ENCODE data around the gene TRIP4. TPM values are rescaled to one million over a fixed set of nuclear protein-coding genes. Genes with fewer than 3 reads are reported as not detected.
A peak's percentile ranks its signal among the peaks of the same experiment; 100 is the strongest.

The TRIP4 gene
- total RNA-seq (2021) (12.9 to 15.7 TPM (median 15.4 TPM) in 3 replicates), Bru-seq, nascent RNA (percentile 58 among the genes with signal in this experiment)
- long read RNA-seq, experiment 1, transcript TRIP4-201 (13 exons, 2,045 nt), result major isoform, 37 of 60 reads
- long read RNA-seq, experiment 1, partial matches to known transcripts, result 13 of 60 reads
- long read RNA-seq, experiment 1, other reads (novel, unspliced or antisense), result 10 of 60 reads
- long read RNA-seq, experiment 2, transcript TRIP4-201 (13 exons, 2,045 nt), result major isoform, 9 of 18 reads
- long read RNA-seq, experiment 2, partial matches to known transcripts, result 6 of 18 reads
- long read RNA-seq, experiment 2, other reads (novel, unspliced or antisense), result 3 of 18 reads
- long read RNA-seq, experiment 3, transcript TRIP4-201 (13 exons, 2,045 nt), result major isoform, 49 of 62 reads
- long read RNA-seq, experiment 3, partial matches to known transcripts, result 3 of 62 reads
- long read RNA-seq, experiment 3, other reads (novel, unspliced or antisense), result 10 of 62 reads

- peaks cover 37% of the 10 kb centered on the region for H3K27me3 Mint-ChIP-seq (ENCODE audit: low read depth)
- no peaks in the 10 kb centered on the region for H3K9me3 Mint-ChIP-seq
- ChIA-PET POLR2A (interaction anchor here (0.6 to 1.7 kb wide), 5 partner anchors 11 to 72 kb away, joined by 3 to 6 read pairs (median 4); no protein-coding TSS in a partner anchor), CTCF (interaction anchor here (0.6 to 1.5 kb wide), 10 partner anchors 11 to 313 kb away, joined by 3 to 6 read pairs (median 3); partner anchors contain the start of genes CSNK1G1 and PPIB)
- H3K27ac Mint-ChIP-seq, result peak within 1 kb of the TSS; percentile 95
- no peaks in the 10 kb centered on the region for H3K36me3 Mint-ChIP-seq
- DNase-seq (ENCODE audit: low spot score) (peak; percentile 96), ATAC-seq (peak; percentile 99)
- peak within 1 kb of the TSS; percentile 97 for H3K4me3 Mint-ChIP-seq
- 0 out of 2 replicates have a peak, but pooled peaks cover 3% of the 10 kb centered on the region for H3K4me1 Mint-ChIP-seq
- TF ChIP-seq NFE2L1 (CRISPR knock-in tag; IDR thresholded peaks at IDR 0.05) (peak; percentile 76; the same call in 1 of the 2 replicates), ZNF532 (CRISPR knock-in tag; IDR thresholded peaks at IDR 0.05; ENCODE audit: borderline replicate concordance) (no peak), ZNF121 (CRISPR knock-in tag; IDR thresholded peaks at IDR 0.05) (no peak), FOXK1 (CRISPR knock-in tag; IDR thresholded peaks at IDR 0.05) (peak; percentile 98), E2F4 (CRISPR knock-in tag; IDR thresholded peaks at IDR 0.05; ENCODE audit: borderline replicate concordance, low read depth) (no peak), CDX4 (CRISPR knock-in tag; IDR thresholded peaks at IDR 0.05; ENCODE audit: borderline replicate concordance) (no peak), OVOL2 (CRISPR knock-in tag; IDR thresholded peaks at IDR 0.05; ENCODE audit: borderline replicate concordance) (no peak), FOXJ3 (CRISPR knock-in tag; IDR thresholded peaks at IDR 0.05; ENCODE audit: borderline replicate concordance) (no peak), GTF2I (CRISPR knock-in tag; conservative IDR thresholded peaks at IDR 0.05) (no peak), ATF6 (CRISPR knock-in tag; IDR thresholded peaks at IDR 0.05) (no peak), GABPB1 (CRISPR knock-in tag; IDR thresholded peaks at IDR 0.05) (peak; percentile 96), ZSCAN18 (CRISPR knock-in tag; IDR thresholded peaks at IDR 0.05) (no peak), PREB (CRISPR knock-in tag; IDR thresholded peaks at IDR 0.05; ENCODE audit: borderline replicate concordance) (no peak), ZNF219 (CRISPR knock-in tag; IDR thresholded peaks at IDR 0.05; ENCODE audit: borderline replicate concordance) (no peak), PRRX2 (CRISPR knock-in tag; IDR thresholded peaks at IDR 0.05) (no peak), ZNF317 (CRISPR knock-in tag; IDR thresholded peaks at IDR 0.05; ENCODE audit: borderline replicate concordance, low read depth) (no peak), NR2C2 (CRISPR knock-in tag; IDR thresholded peaks at IDR 0.05) (no peak), MAX (CRISPR knock-in tag; IDR thresholded peaks at IDR 0.05) (peak; percentile 92), NFATC4 (CRISPR knock-in tag; IDR thresholded peaks at IDR 0.05) (no peak), AR (CRISPR knock-in tag; IDR thresholded peaks at IDR 0.05) (no peak)
Measured at GRCh38 chr15:64387562-64388168, at the start of gene TRIP4. Gene TRIP4 (plus strand): TSS chr15:64387836. CDS start chr15:64387864, 28 bp downstream.
